Measurements from ENCODE around the gene TMEM145. TPM values are rescaled to one million over a fixed set of nuclear protein-coding genes. Genes with fewer than 3 reads are reported as not detected.

The TMEM145 gene
- total RNA-seq, 2 experiments from 2014 or later = 0.54 to 0.94 TPM

- Mint-ChIP-seq H3K4me1 (peaks cover 20% of the 10 kb centered on the region), H3K36me3 (peaks cover 9% of the 10 kb centered on the region), H3K27me3 (no peaks in the 10 kb centered on the region), H3K4me3 (no peak overlapping the region), H3K9me3 (no peaks in the 10 kb centered on the region), H3K27ac (no peak overlapping the region)
- ATAC-seq (ENCODE audit: low read depth) = no peak
- POLR2A ChIA-PET = no interaction called here
- no peak for DNase-seq
Observed at GRCh38 chr19:42287827-42288107, 25.3 kb upstream of the TMEM145 start.

GRCh38 chr19:42288387-42288786 lies 24.7 kb upstream of the TMEM145 start:
- H3K4me3 Mint-ChIP-seq = no peak overlapping the region
- no peak overlapping the region for H3K27ac Mint-ChIP-seq
- POLR2A ChIA-PET = no interaction called here

DNA sequence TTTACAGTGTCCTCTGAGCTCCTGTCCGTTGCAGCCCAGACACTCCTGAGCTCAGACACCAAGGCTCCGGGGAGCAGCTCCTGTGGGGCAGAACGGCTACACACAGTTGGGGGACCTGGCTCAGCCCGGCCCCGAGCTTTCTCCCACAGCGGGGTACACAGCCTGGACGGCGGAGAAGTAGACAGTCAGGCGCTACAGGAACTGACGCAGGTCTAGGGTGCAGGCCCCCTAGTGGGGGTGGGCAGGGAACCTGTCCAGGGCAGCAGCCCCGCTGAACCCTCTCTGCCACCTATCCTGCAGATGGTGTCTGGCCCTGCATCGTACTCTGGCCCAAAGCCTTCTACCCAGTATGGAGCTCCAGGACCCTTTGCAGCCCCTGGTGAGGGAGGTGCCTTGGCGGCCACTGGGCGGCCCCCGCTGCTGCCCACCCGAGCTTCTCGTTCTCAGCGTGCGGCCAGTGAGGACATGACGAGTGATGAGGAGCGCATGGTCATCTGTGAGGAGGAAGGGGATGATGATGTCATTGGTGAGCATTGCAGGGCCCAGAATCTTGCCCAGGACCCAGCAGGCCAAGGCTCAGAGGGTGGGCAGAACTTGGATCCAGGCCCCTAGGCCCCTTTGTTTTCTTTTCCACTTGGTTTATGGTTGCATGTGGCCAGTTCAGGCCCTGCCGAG lies 24.1 kb upstream of the TMEM145 start:
- Mint-ChIP-seq H3K4me3 (no peak overlapping the region), H3K4me1 (peaks cover 20% of the 10 kb centered on the region), H3K27me3 (no peaks in the 10 kb centered on the region), H3K36me3 (peaks cover 12% of the 10 kb centered on the region), H3K27ac (no peak overlapping the region), H3K9me3 (no peaks in the 10 kb centered on the region)
- ATAC-seq (ENCODE audit: low read depth) (no peak), DNase-seq (no peak)
- POLR2A ChIA-PET = no interaction called here

More at GRCh38 chr19:42288387-42288786, 24.7 kb upstream of the TMEM145 start:
- no peak for ATAC-seq (ENCODE audit: low read depth)
- no peaks in the 10 kb centered on the region for H3K27me3 Mint-ChIP-seq
- peaks cover 12% of the 10 kb centered on the region for H3K36me3 Mint-ChIP-seq
- no peak for DNase-seq
- H3K9me3 Mint-ChIP-seq = no peaks in the 10 kb centered on the region
- peaks cover 20% of the 10 kb centered on the region for H3K4me1 Mint-ChIP-seq

DNA sequence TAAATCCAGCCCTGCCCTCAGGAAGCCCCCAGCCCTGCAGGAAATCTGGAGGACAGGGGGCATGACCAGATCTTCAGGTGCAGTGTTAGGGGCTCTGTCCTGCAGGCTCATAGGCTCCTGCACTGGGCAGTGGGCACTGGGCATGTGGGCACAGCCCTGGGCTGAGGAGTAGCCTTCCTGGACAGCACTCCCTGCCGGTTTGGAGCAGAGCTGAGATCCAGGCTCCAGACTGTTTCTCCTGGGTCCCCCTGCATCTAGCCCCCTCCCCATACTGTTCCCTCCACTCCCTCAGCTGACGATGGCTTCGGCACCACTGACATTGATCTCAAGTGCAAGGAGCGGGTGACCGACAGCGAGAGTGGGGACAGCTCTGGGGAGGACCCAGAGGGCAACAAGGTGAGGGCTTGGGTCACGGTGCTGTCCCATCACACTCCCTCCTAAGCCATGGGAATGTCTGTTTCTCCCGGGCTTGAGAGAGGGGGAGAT lies 23.5 kb upstream of the TMEM145 start:
- no peaks in the 10 kb centered on the region for H3K27me3 Mint-ChIP-seq
- ATAC-seq (ENCODE audit: low read depth) = no peak
- H3K4me1 Mint-ChIP-seq = peaks cover 20% of the 10 kb centered on the region
- no peak for DNase-seq
- H3K4me3 Mint-ChIP-seq = no peak overlapping the region
- no peaks in the 10 kb centered on the region for H3K9me3 Mint-ChIP-seq
- H3K36me3 Mint-ChIP-seq = peaks cover 14% of the 10 kb centered on the region
- POLR2A ChIA-PET = no interaction called here
- no peak overlapping the region for H3K27ac Mint-ChIP-seq

GRCh38 chr19:42290136-42290522 lies 23.0 kb upstream of the TMEM145 start:
- POLR2A ChIA-PET = no interaction called here
- no peak overlapping the region for H3K27ac Mint-ChIP-seq
- peaks cover 14% of the 10 kb centered on the region for H3K36me3 Mint-ChIP-seq
- peaks cover 15% of the 10 kb centered on the region for H3K4me1 Mint-ChIP-seq
- H3K27me3 Mint-ChIP-seq = no peaks in the 10 kb centered on the region
- no peaks in the 10 kb centered on the region for H3K9me3 Mint-ChIP-seq
- DNase-seq = no peak
- no peak overlapping the region for H3K4me3 Mint-ChIP-seq
- ATAC-seq (ENCODE audit: low read depth) = no peak

- no peak overlapping the region for H3K27ac Mint-ChIP-seq
- no peaks in the 10 kb centered on the region for H3K9me3 Mint-ChIP-seq
- peak; percentile 45 for ATAC-seq (ENCODE audit: low read depth)
Observed at GRCh38 chr19:42290523-42291434, 22.3 kb upstream of the TMEM145 start.

GRCh38 chr19:42291435-42291810 lies 21.7 kb upstream of the TMEM145 start:
- Mint-ChIP-seq H3K4me3 (no peak overlapping the region), H3K4me1 (peaks cover 4% of the 10 kb centered on the region), H3K9me3 (no peaks in the 10 kb centered on the region), H3K36me3 (peaks cover 9% of the 10 kb centered on the region), H3K27ac (no peak overlapping the region), H3K27me3 (no peaks in the 10 kb centered on the region)
- ATAC-seq (ENCODE audit: low read depth) (no peak), DNase-seq (no peak)
- POLR2A ChIA-PET = no interaction called here

More at GRCh38 chr19:42290523-42291434, 22.3 kb upstream of the TMEM145 start:
- H3K4me3 Mint-ChIP-seq = no peak overlapping the region
- peaks cover 14% of the 10 kb centered on the region for H3K36me3 Mint-ChIP-seq
- peaks cover 10% of the 10 kb centered on the region for H3K4me1 Mint-ChIP-seq
- no peaks in the 10 kb centered on the region for H3K27me3 Mint-ChIP-seq
- peak; percentile 64 for DNase-seq
- POLR2A ChIA-PET = no interaction called here

- no peak for ATAC-seq (ENCODE audit: low read depth)
- Mint-ChIP-seq H3K36me3 (peaks cover 12% of the 10 kb centered on the region), H3K27ac (peak overlapping the region; percentile 55), H3K9me3 (no peaks in the 10 kb centered on the region), H3K4me3 (no peak overlapping the region), H3K27me3 (no peaks in the 10 kb centered on the region), H3K4me1 (peaks cover 4% of the 10 kb centered on the region)
- POLR2A ChIA-PET = no interaction called here
- DNase-seq = no peak
Observed at GRCh38 chr19:42292042-42292960, 20.8 kb upstream of the TMEM145 start.

GRCh38 chr19:42292963-42293362 lies 20.1 kb upstream of the TMEM145 start:
- Mint-ChIP-seq H3K27me3 (no peaks in the 10 kb centered on the region), H3K9me3 (no peaks in the 10 kb centered on the region), H3K4me1 (peaks cover 4% of the 10 kb centered on the region), H3K36me3 (peaks cover 12% of the 10 kb centered on the region), H3K4me3 (no peak overlapping the region), H3K27ac (no peak overlapping the region)
- no peak for DNase-seq
- POLR2A ChIA-PET = no interaction called here
- ATAC-seq (ENCODE audit: low read depth) = no peak

DNA sequence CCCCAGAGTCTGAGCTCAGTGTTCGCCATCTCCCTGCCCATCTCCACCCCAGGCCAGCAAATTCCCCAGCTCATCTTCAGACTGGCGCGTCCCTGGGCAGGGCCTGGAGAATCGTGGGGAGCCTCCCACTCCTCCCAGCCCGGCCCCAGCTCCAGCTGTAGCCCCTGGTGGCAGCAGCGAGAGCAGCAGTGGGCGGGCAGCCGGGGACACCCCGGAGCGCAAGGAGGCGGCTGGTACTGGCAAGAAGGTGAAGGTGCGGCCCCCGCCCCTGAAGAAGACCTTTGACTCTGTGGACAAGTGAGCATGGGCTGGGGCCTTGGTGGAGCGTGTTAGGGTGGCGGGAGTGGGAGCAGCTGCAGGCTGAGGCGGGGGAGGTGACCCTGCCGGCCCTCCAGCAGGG lies 19.6 kb upstream of the TMEM145 start:
- POLR2A ChIA-PET = no interaction called here
- ATAC-seq (ENCODE audit: low read depth) (no peak), DNase-seq (no peak)
- no peaks in the 10 kb centered on the region for H3K27me3 Mint-ChIP-seq
- H3K4me1 Mint-ChIP-seq = peaks cover 4% of the 10 kb centered on the region
- H3K4me3 Mint-ChIP-seq = no peak overlapping the region
- no peak overlapping the region for H3K27ac Mint-ChIP-seq
- H3K9me3 Mint-ChIP-seq = no peaks in the 10 kb centered on the region
- H3K36me3 Mint-ChIP-seq = peaks cover 12% of the 10 kb centered on the region

- H3K36me3 Mint-ChIP-seq = peaks cover 12% of the 10 kb centered on the region
- DNase-seq = no peak
- no peak for ATAC-seq (ENCODE audit: low read depth)
- no peak overlapping the region for H3K4me3 Mint-ChIP-seq
- no peaks in the 10 kb centered on the region for H3K27me3 Mint-ChIP-seq
- H3K9me3 Mint-ChIP-seq = no peaks in the 10 kb centered on the region
- H3K4me1 Mint-ChIP-seq = peaks cover 4% of the 10 kb centered on the region
- POLR2A ChIA-PET = no interaction called here
- H3K27ac Mint-ChIP-seq = no peak overlapping the region
Observed at GRCh38 chr19:42293948-42294347, 19.2 kb upstream of the TMEM145 start.

DNA sequence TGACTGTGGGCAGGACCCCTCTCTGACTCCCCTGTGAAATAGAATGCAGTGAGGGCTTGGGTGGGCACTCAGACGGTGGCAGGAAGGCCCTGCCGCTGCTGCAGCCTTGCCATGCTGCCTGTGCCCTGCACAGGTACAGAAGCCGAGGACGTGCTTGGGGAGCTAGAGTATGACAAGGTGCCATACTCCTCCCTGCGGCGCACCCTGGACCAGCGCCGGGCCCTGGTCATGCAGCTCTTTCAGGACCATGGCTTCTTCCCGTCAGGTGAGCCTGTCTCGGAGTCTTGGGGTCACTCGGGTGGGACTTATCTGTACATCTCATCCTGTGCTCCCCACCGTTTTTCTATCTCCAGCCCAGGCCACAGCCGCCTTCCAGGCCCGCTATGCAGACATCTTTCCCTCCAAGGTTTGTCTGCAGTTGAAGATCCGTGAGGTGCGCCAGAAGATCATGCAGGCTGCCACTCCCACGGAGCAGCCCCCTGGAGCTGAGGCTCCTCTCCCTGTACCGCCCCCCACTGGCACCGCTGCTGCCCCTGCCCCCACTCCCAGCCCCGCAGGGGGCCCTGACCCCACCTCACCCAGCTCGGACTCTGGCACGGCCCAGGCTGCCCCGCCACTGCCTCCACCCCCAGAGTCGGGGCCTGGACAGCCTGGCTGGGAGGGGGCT lies 18.5 kb upstream of the TMEM145 start:
- no peak overlapping the region for H3K27ac Mint-ChIP-seq
- peaks cover 4% of the 10 kb centered on the region for H3K4me1 Mint-ChIP-seq
- POLR2A ChIA-PET = interaction anchor here (1.2 kb wide), 1 partner anchor 10 kb away, joined by 7 read pairs; no protein-coding TSS in a partner anchor
- peaks cover 12% of the 10 kb centered on the region for H3K36me3 Mint-ChIP-seq
- H3K4me3 Mint-ChIP-seq = no peak overlapping the region
- no peaks in the 10 kb centered on the region for H3K27me3 Mint-ChIP-seq
- no peaks in the 10 kb centered on the region for H3K9me3 Mint-ChIP-seq
- ATAC-seq (ENCODE audit: low read depth) (no peak), DNase-seq (peak; percentile 28)

GRCh38 chr19:42295342-42295741 lies 17.8 kb upstream of the TMEM145 start:
- H3K4me1 Mint-ChIP-seq = peaks cover 4% of the 10 kb centered on the region
- no peak overlapping the region for H3K4me3 Mint-ChIP-seq
- H3K36me3 Mint-ChIP-seq = peaks cover 16% of the 10 kb centered on the region
- ATAC-seq (ENCODE audit: low read depth) (no peak), DNase-seq (peak; percentile 25)
- no peaks in the 10 kb centered on the region for H3K9me3 Mint-ChIP-seq
- no peaks in the 10 kb centered on the region for H3K27me3 Mint-ChIP-seq
- no peak overlapping the region for H3K27ac Mint-ChIP-seq
- POLR2A ChIA-PET = interaction anchor here (1.1 to 1.2 kb wide), 2 partner anchors 11 to 28 kb away, joined by 3 to 7 read pairs; no protein-coding TSS in a partner anchor
